Heart left ventricle (tissue), 16 donors: ENCODE measurements around the gene SRP72. TPM values are rescaled to one million over a fixed set of nuclear protein-coding genes. Genes with fewer than 3 reads are reported as not detected.

Experiments used
- ATAC-seq, 4 donors: fragments of 200-7000 bp; cut with Tn5 transposase; one replicate each; pipeline ENCODE4 v1.9.1; 2020 to 2022; ENCODE audit warnings: moderate library complexity in 4 of 4, mild to moderate bottlenecking in 3 of 4, moderate number of reproducible peaks in 1 of 4
- DNase-seq, 5 donors: peaks; one replicate each; pipeline ENCODE4 v3.0.0-alpha.2; 2020
- H3K27ac ChIP-seq, 12 donors: fragments of 200-600 bp; sonication (generic) in 4 of 12; one replicate each; pipeline versions ENCODE4 v1.5.0 to v1.8.0; 2016 to 2022; ENCODE audit warnings: mild to moderate bottlenecking in 2 of 12
- H3K27me3 ChIP-seq, 9 donors: fragments of 200-600 bp; sonication (generic) in 2 of 9; one replicate each; pipeline versions ENCODE4 v1.5.1 to v1.8.0; 2016 to 2022; ENCODE audit warnings: mild to moderate bottlenecking in 3 of 9
- H3K36me3 ChIP-seq, 9 donors: fragments of 200-600 bp; sonication (generic) in 2 of 9; one replicate each; pipeline versions ENCODE4 v1.5.0 to v1.8.0; 2018 to 2022; ENCODE audit warnings: mild to moderate bottlenecking in 2 of 9
- H3K4me1 ChIP-seq, 12 donors: fragments of 200-600 bp; sonication (generic) in 4 of 12; one replicate each; pipeline versions ENCODE4 v1.5.0 to v1.8.0; 2016 to 2022; ENCODE audit warnings: mild to moderate bottlenecking in 3 of 12
- H3K4me3 ChIP-seq, 12 donors: fragments of 200-600 bp; sonication (generic) in 4 of 12; one replicate each; pipeline versions ENCODE4 v1.5.0 to v1.8.0; 2017 to 2022; ENCODE audit warnings: mild to moderate bottlenecking in 9 of 12, moderate library complexity in 4 of 12
- H3K9me3 ChIP-seq, 12 donors: fragments of 200-600 bp; sonication (generic) in 4 of 12; one replicate each; pipeline versions ENCODE4 v1.5.0 to v1.8.0; 2016 to 2022; ENCODE audit warnings: mild to moderate bottlenecking in 1 of 12
- CTCF ChIP-seq, 12 donors: fragments of 200-600 bp; sonication (generic) in 4 of 12; IDR thresholded peaks; one replicate each; pipeline versions ENCODE4 v1.5.0 to v1.8.0; 2018 to 2022; ENCODE audit warnings: antibody characterized with exemption in 12 of 12, mild to moderate bottlenecking in 5 of 12
- POLR2A ChIP-seq, 2 donors: fragments of 450-650 bp; IDR thresholded peaks; one replicate each; pipeline ENCODE4 v1.6.1; 2017; ENCODE audit warnings: antibody characterized with exemption in 2 of 2, mild to moderate bottlenecking in 2 of 2, moderate library complexity in 2 of 2
- WGBS, 4 donors: extraction: QIAGEN DNeasy Blood & Tissue Kit in 2 of 4; methylation state at CpG; one replicate each; pipeline versions ENCODE4 v1.1.5 to v1.1.7; 2013 to 2018; 5-methylcytosine and 5-hydroxymethylcytosine counted together
- intact Hi-C, 10 donors: fragments of 100-400 bp; cut with DNase I; formaldehyde crosslinking; loops; one replicate each; pipeline versions ENCODE4 v1.11.1 to v1.14.2; 2022
- polyA plus RNA-seq, 2 donors: library from polyadenylated mRNA; stranded (reverse); fragments of 200-250 nt; gene quantifications; one replicate each; pipeline ENCODE4 v1.2.3, GENCODE V29; 2013
- total RNA-seq, 9 donors: library from RNA; depleted of rRNA in 2 of 9; stranded (reverse); fragments of >200 nt in 2 of 9; fragmentation: NEBNext Ultra II Directional in 3 of 9; extraction: Animal tissue kit (Norgen Biotek cat#: 25700) in 3 of 9; gene quantifications; one replicate each; pipeline versions ENCODE4 v1.1.0 to v1.2.4, GENCODE V29; 2016 to 2023
- donor health status: ischemic (EF 13 %, LVEDD 7.1; RV severe dilation, severe dysfunction).
- donor health status: healthy with polysubstance abuse.
- donor health status: DM: no; HTN: yes; CAD: no.
- donor health status: DM: no; HTN: no; CAD: no.
- donor health status: ischemic (EF 25% LVEDD 6.9; RV normal size, moderate dysfunction).
- donor health status: ischemic (EF 25% LVEDD 5.7; RV mildly dilated, moderate dysfunction).
- donor health status: healthy.
- donor health status: DM: yes; HTN: yes; CAD: no.
- donor health status: ischemic (EF 35%, LVEDD 5.7; RV mildly dilated, moderate dysfunction).
- donor health status: nonischemic (EF 11% LVEDD 7.7; RV severe dilation, severe dysfunction).
- donor health status: DM: yes; HTN: yes; CAD: no.
- donor health status: PGD.
- donor health status: ischemic (EF 29% LVEDD 5.4; RV normal size, mild dysfunction).
- donor health status: nonischemic (EF 23%, LVEDD 6.1; RV moderate dilation, normal function).

SRP72 gene
- total and polyA plus RNA-seq, 11 donors: 14.1 to 66.8 (median 41.7) TPM

GRCh38 chr4:56531823-56532222 lies 64.4 kb downstream of the SRP72 start:
- WGBS, 4 donors: 51 to 70% (median 54%) methylated on average over 4 of the region's 4 CpGs
- Histone ChIP-seq H3K4me1 (peaks cover 0 to 14% (median 8%) of the 10 kb centered on the region in 12 donors), H3K9me3 (no peaks in the 10 kb centered on the region), H3K36me3 (no peaks in the 10 kb centered on the region), H3K27me3 (peaks cover 0 to 15% (median 0%) of the 10 kb centered on the region in 9 donors), H3K4me3 (no peak overlapping the region), H3K27ac (no peak overlapping the region)
- intact Hi-C loops: no loop called here
- TF ChIP-seq CTCF (IDR thresholded peaks at IDR 0.05): no peak
- no peak for TF ChIP-seq POLR2A (IDR thresholded peaks at IDR 0.05)
- ATAC-seq (peak in 1 of 4 donors; percentile 28), DNase-seq (no peak)

GRCh38 chr4:56532239-56532638 lies 64.8 kb downstream of the SRP72 start:
- intact Hi-C loops: no loop called here
- ATAC-seq (no peak), DNase-seq (no peak)
- H3K4me1 ChIP-seq: peaks cover 0 to 14% (median 8%) of the 10 kb centered on the region in 12 donors
- WGBS, 4 donors: 93 to 98% (median 95%) methylated on average over 2 of the region's 2 CpGs
- H3K4me3 ChIP-seq: no peak overlapping the region
- H3K27ac ChIP-seq: no peak overlapping the region
- peaks cover 0 to 15% (median 0%) of the 10 kb centered on the region in 9 donors for H3K27me3 ChIP-seq
- TF ChIP-seq CTCF (IDR thresholded peaks at IDR 0.05) (no peak), POLR2A (IDR thresholded peaks at IDR 0.05) (no peak)
- H3K9me3 ChIP-seq: no peaks in the 10 kb centered on the region
- no peaks in the 10 kb centered on the region for H3K36me3 ChIP-seq

GRCh38 chr4:56535915-56536314 lies 68.5 kb downstream of the SRP72 start:
- no peak overlapping the region for H3K27ac ChIP-seq
- no peak for TF ChIP-seq POLR2A (IDR thresholded peaks at IDR 0.05)
- TF ChIP-seq CTCF (IDR thresholded peaks at IDR 0.05): no peak
- intact Hi-C loops: loop anchor here in 1 of 10 donors (5.0 kb wide), 1 partner anchor 104 kb away; no protein-coding TSS in a partner anchor
- peaks cover 0 to 14% (median 0%) of the 10 kb centered on the region in 9 donors for H3K27me3 ChIP-seq
- DNase-seq (no peak), ATAC-seq (no peak)
- H3K9me3 ChIP-seq: no peaks in the 10 kb centered on the region
- peaks cover 0 to 8% (median 4%) of the 10 kb centered on the region in 12 donors for H3K4me1 ChIP-seq
- WGBS, 4 donors: 66 to 92% (median 80%) methylated on average over 7 of the region's 7 CpGs
- H3K4me3 ChIP-seq: no peak overlapping the region
- no peaks in the 10 kb centered on the region for H3K36me3 ChIP-seq

- H3K27ac ChIP-seq: no peak overlapping the region
- no peaks in the 10 kb centered on the region for H3K36me3 ChIP-seq
- ATAC-seq (no peak), DNase-seq (no peak)
- H3K9me3 ChIP-seq: no peaks in the 10 kb centered on the region
- H3K4me3 ChIP-seq: no peak overlapping the region
- no peaks in the 10 kb centered on the region for H3K4me1 ChIP-seq
- intact Hi-C loops: loop anchor here in 1 of 10 donors (5.0 kb wide), 1 partner anchor 105 kb away; no protein-coding TSS in a partner anchor
- 89 to 97% (median 94%) methylated on average over 1 of the region's 1 CpG for WGBS, 4 donors
- TF ChIP-seq POLR2A (IDR thresholded peaks at IDR 0.05): no peak
- TF ChIP-seq CTCF (IDR thresholded peaks at IDR 0.05): no peak
- peaks cover 0 to 14% (median 0%) of the 10 kb centered on the region in 9 donors for H3K27me3 ChIP-seq
These were observed 69.7 kb downstream of the SRP72 start for GRCh38 chr4:56537147-56537546.
